Endothelial cell (in vitro differentiated cells): ENCODE results near the gene VSX1. TPM values are rescaled to one million over a fixed set of nuclear protein-coding genes. Genes with fewer than 3 reads are reported as not detected.

Experiments used
- DNase-seq: peaks from one replicate; pipeline ENCODE4 v3.0.0; 2021; ENCODE audit warnings: low spot score
- H3K27ac Mint-ChIP-seq: one replicate; pipeline ENCODE4 v1.8.0; 2021; ENCODE audit warnings: mixed read lengths, inconsistent platforms; ENCODE audit not compliant: unreplicated experiment
- H3K27me3 Mint-ChIP-seq: one replicate; pipeline ENCODE4 v1.8.0; 2021; ENCODE audit warnings: mild to moderate bottlenecking, moderate library complexity, mixed read lengths, inconsistent platforms; ENCODE audit not compliant: unreplicated experiment
- H3K36me3 Mint-ChIP-seq: one replicate; pipeline ENCODE4 v1.8.0; 2021; ENCODE audit warnings: mild to moderate bottlenecking, low read depth, mixed read lengths, inconsistent platforms; ENCODE audit not compliant: unreplicated experiment
- H3K4me1 Mint-ChIP-seq: one replicate; pipeline ENCODE4 v1.8.0; 2021; ENCODE audit warnings: mild to moderate bottlenecking, mixed read lengths, inconsistent platforms; ENCODE audit not compliant: unreplicated experiment
- H3K4me3 Mint-ChIP-seq: one replicate; pipeline ENCODE4 v1.8.0; 2021; ENCODE audit warnings: mild to moderate bottlenecking, mixed read lengths, inconsistent platforms; ENCODE audit not compliant: unreplicated experiment
- H3K9me3 Mint-ChIP-seq: one replicate; pipeline ENCODE4 v1.8.0; 2021; ENCODE audit warnings: mixed read lengths, inconsistent platforms; ENCODE audit not compliant: unreplicated experiment
- total RNA-seq: library from RNA; stranded (reverse); fragmentation: NEBNext Ultra II Directional; extraction: Animal tissue kit (Norgen Biotek cat#: 25700); gene quantifications from one replicate; pipeline ENCODE4 v1.2.1, GENCODE V29; 2021; ENCODE audit not compliant: unreplicated experiment
- TF ChIP-seq, protein P1 (sequence below): fragments of 200-600 bp; sonication (generic); IDR thresholded peaks from one replicate; pipeline ENCODE4 v1.5.0; 2021; ENCODE audit warnings: antibody characterized with exemption; ENCODE audit not compliant: unreplicated experiment

VSX1 gene
- total RNA-seq, 1 donor from 2014 or later: not detected

DNA sequence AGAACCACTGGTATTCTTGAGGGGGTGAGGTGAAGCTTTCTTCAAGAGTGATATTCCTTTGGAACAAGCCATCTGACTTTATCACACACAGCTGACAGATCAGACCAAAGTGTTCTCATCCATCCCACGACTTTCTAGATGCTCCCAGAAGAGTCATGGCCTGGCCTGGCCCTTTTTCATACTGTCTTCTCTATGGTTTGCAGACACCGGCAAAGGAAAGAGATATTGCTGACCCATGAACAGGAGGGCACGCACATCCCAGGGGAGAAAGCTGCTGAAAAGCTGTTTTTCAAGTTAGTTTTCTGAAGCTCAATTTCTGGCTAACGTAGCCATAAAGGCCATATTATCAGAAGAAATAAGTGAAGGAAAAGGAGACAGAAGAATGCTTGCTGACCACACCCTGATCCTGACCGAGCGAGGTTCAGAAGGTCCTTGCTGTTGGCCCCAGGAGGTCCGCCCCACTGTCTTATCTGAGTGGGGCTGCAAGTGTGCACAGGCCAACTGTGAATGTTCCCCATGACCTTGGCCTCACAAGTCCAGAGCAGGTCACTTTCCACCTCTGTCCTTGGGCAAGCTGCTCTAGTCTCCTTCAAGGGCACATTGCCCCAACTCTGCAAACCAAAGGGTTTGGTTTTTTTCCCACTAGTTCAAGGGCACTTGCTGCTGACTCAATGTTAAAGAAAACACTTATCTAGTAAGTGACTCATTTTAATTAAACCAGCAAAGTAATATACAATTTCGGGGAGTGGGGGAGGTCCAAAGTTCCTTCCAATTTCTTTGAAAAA, 26.0 kb downstream of the VSX1 start:
- Mint-ChIP-seq H3K36me3 (peaks cover 4% of the 10 kb centered on the region), H3K4me1 (peaks cover 44% of the 10 kb centered on the region), H3K27me3 (peaks cover 17% of the 10 kb centered on the region), H3K27ac (no peak overlapping the region), H3K9me3 (no peaks in the 10 kb centered on the region), H3K4me3 (peak overlapping the region; percentile 73)
- DNase-seq: no peak
- TF ChIP-seq, protein P1, sequence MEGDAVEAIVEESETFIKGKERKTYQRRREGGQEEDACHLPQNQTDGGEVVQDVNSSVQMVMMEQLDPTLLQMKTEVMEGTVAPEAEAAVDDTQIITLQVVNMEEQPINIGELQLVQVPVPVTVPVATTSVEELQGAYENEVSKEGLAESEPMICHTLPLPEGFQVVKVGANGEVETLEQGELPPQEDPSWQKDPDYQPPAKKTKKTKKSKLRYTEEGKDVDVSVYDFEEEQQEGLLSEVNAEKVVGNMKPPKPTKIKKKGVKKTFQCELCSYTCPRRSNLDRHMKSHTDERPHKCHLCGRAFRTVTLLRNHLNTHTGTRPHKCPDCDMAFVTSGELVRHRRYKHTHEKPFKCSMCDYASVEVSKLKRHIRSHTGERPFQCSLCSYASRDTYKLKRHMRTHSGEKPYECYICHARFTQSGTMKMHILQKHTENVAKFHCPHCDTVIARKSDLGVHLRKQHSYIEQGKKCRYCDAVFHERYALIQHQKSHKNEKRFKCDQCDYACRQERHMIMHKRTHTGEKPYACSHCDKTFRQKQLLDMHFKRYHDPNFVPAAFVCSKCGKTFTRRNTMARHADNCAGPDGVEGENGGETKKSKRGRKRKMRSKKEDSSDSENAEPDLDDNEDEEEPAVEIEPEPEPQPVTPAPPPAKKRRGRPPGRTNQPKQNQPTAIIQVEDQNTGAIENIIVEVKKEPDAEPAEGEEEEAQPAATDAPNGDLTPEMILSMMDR: no peak

GRCh38 chr20:25054995-25055629, 26.8 kb downstream of the VSX1 start:
- H3K27ac Mint-ChIP-seq: no peak overlapping the region

GRCh38 chr20:25054096-25054820, 27.7 kb downstream of the VSX1 start:
- H3K4me3 Mint-ChIP-seq: no peak overlapping the region

More at GRCh38 chr20:25054995-25055629, 26.8 kb downstream of the VSX1 start:
- H3K36me3 Mint-ChIP-seq: peaks cover 4% of the 10 kb centered on the region
- H3K4me3 Mint-ChIP-seq: no peak overlapping the region
- DNase-seq: no peak
- H3K9me3 Mint-ChIP-seq: no peaks in the 10 kb centered on the region
- TF ChIP-seq, protein P1: no peak
- H3K4me1 Mint-ChIP-seq: peaks cover 45% of the 10 kb centered on the region
- H3K27me3 Mint-ChIP-seq: peaks cover 11% of the 10 kb centered on the region

DNA sequence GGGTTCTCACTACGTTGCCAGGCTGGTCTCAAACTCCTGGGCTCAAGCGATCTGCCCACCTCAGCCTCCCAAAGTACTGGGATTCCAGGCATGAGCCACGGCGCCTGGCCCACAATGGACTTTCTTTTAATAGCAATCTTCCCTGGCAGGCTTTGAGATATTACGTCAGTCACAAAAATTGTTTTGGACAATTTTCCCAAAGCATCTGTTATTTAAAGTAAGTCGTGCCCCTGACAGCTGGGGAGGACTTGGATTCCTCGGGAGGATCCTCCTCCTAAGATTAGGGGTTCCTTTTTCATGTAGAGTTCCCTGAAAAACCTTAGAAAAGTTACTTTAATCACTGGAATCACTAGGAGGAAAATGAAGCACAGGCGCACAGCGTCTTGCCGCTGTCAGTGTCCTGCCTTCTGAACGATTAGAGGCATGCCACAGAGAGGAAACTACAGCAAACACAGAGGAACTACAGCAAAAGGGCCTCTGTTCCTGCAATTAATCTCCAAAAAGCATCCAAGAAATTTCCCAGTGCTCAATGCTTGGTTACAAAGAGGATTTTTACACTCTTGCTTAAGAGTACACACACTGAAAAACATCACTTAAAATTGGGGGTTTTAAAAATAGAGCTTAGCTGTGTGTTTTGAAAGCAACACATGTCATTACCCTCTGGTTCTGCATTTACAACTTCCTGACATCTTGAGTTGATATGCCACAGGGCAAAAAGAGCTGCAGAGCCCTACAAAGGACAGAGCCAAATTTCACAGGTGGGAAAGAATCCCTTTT, 28.5 kb downstream of the VSX1 start:
- H3K27me3 Mint-ChIP-seq: peaks cover 12% of the 10 kb centered on the region
- no peaks in the 10 kb centered on the region for H3K9me3 Mint-ChIP-seq
- no peak for DNase-seq
- H3K4me3 Mint-ChIP-seq: no peak overlapping the region
- TF ChIP-seq, protein P1: no peak
- H3K36me3 Mint-ChIP-seq: peaks cover 9% of the 10 kb centered on the region
- no peak overlapping the region for H3K27ac Mint-ChIP-seq
- H3K4me1 Mint-ChIP-seq: peaks cover 48% of the 10 kb centered on the region

More at GRCh38 chr20:25054096-25054820, 27.7 kb downstream of the VSX1 start:
- no peak for DNase-seq
- H3K36me3 Mint-ChIP-seq: peaks cover 4% of the 10 kb centered on the region
- peaks cover 16% of the 10 kb centered on the region for H3K27me3 Mint-ChIP-seq
- TF ChIP-seq, protein P1: no peak
- peaks cover 49% of the 10 kb centered on the region for H3K4me1 Mint-ChIP-seq
- H3K9me3 Mint-ChIP-seq: no peaks in the 10 kb centered on the region
- H3K27ac Mint-ChIP-seq: no peak overlapping the region
